B cell (primary cell): ENCODE data around the gene FNDC11.

Experiments
- CTCF ChIP-seq: fragments of 200-600 bp; IDR thresholded peaks from one replicate; pipeline ENCODE4 v1.8.0; 2022; ENCODE audit warnings: antibody characterized with exemption, mild to moderate bottlenecking
- EZH2 ChIP-seq: IDR thresholded peaks from 2 replicates; pipeline ENCODE4 v1.6.1; 2012; ENCODE audit warnings: borderline replicate concordance, low read depth, mild to moderate bottlenecking, moderate library complexity, low read length; ENCODE audit not compliant: insufficient read depth, poor library complexity, severe bottlenecking

- no peak for TF ChIP-seq CTCF
- TF ChIP-seq EZH2, result no peak
Observed at GRCh38 chr20:63542031-63542559, 11.9 kb upstream of the FNDC11 start.
